ENCODE results near the gene DNAJC4. TPM values are rescaled to one million over a fixed set of nuclear protein-coding genes. Genes with fewer than 3 reads are reported as not detected.

DNAJC4 gene
- 19.5 and 27.0 TPM in 2 replicates for total RNA-seq (2022)
- Bru-seq, nascent RNA = percentile 49 among the genes with signal in this experiment
- BruChase-seq, experiment 1, labeled RNA remaining after a 6-hour chase = percentile 63 among the genes with signal in this experiment
- BruChase-seq, experiment 2, labeled RNA remaining after a 2-hour chase = percentile 62 among the genes with signal in this experiment
- long read RNA-seq, partial matches to known transcripts = 11 of 17 reads
- long read RNA-seq, other reads (novel, unspliced or antisense) = 5 of 17 reads

- TF ChIP-seq CTCF (IDR thresholded peaks at IDR 0.05; ENCODE audit: unreplicated experiment) = no peak
- intact Hi-C loops (cut with micrococcal nuclease) = no loop called here
- no TSS peak for BruUV-seq (replicated peaks)
- ChIA-PET CTCF (interaction anchor here (0.6 to 1.0 kb wide), 3 partner anchors 73 to 254 kb away, joined by 3 to 5 read pairs (median 4); no protein-coding TSS in a partner anchor), POLR2A (interaction anchor here (0.6 to 11.9 kb wide), 4 partner anchors 13 to 1374 kb away, joined by 3 to 122 read pairs (median 3); partner anchors contain the start of genes FKBP2, PPP1R14B, PRDX5 and TRMT112)
- peak; percentile 95 for DNase-seq (ENCODE audit: unreplicated experiment)
- Mint-ChIP-seq H3K4me3 (ENCODE audit: unreplicated experiment) (peak within 1 kb of the TSS; percentile 77), H3K4me1 (ENCODE audit: insufficient read depth, unreplicated experiment) (peaks cover 14% of the 10 kb centered on the region), H3K27ac (ENCODE audit: low read depth, unreplicated experiment) (peak within 1 kb of the TSS; percentile 78), H3K9me3 (ENCODE audit: unreplicated experiment) (no peaks in the 10 kb centered on the region), H3K27me3 (ENCODE audit: insufficient read depth, unreplicated experiment) (no peaks in the 10 kb centered on the region), H3K36me3 (ENCODE audit: insufficient read depth, unreplicated experiment) (peaks cover 10% of the 10 kb centered on the region)
Observed at GRCh38 chr11:64230171-64230984, at the start of gene DNAJC4. DNAJC4 (plus strand) TSS chr11:64230548; CDS start chr11:64230855, 307 bp downstream.

GRCh38 chr11:64180891-64181290, 49.5 kb upstream of the DNAJC4 start:
- ChIA-PET POLR2A (interaction anchor here (0.6 to 1.5 kb wide), 15 partner anchors 9 to 1327 kb away, joined by 3 to 23 read pairs (median 3); partner anchors contain the start of genes MACROD1, NUDT22, OTUB1 and PPP1R14B), CTCF (no interaction called here)
- no TSS peak for BruUV-seq (replicated peaks)
- no peak for DNase-seq (ENCODE audit: unreplicated experiment)
- H3K4me1 Mint-ChIP-seq (ENCODE audit: insufficient read depth, unreplicated experiment) = peaks cover 7% of the 10 kb centered on the region
- H3K27ac Mint-ChIP-seq (ENCODE audit: low read depth, unreplicated experiment) = no peak overlapping the region
- no peak overlapping the region for H3K4me3 Mint-ChIP-seq (ENCODE audit: unreplicated experiment)
- no peak for TF ChIP-seq CTCF (IDR thresholded peaks at IDR 0.05; ENCODE audit: unreplicated experiment)
- intact Hi-C loops (cut with micrococcal nuclease) = no loop called here
- H3K9me3 Mint-ChIP-seq (ENCODE audit: unreplicated experiment) = no peaks in the 10 kb centered on the region
- peaks cover 9% of the 10 kb centered on the region for H3K36me3 Mint-ChIP-seq (ENCODE audit: insufficient read depth, unreplicated experiment)
- no peaks in the 10 kb centered on the region for H3K27me3 Mint-ChIP-seq (ENCODE audit: insufficient read depth, unreplicated experiment)

DNA sequence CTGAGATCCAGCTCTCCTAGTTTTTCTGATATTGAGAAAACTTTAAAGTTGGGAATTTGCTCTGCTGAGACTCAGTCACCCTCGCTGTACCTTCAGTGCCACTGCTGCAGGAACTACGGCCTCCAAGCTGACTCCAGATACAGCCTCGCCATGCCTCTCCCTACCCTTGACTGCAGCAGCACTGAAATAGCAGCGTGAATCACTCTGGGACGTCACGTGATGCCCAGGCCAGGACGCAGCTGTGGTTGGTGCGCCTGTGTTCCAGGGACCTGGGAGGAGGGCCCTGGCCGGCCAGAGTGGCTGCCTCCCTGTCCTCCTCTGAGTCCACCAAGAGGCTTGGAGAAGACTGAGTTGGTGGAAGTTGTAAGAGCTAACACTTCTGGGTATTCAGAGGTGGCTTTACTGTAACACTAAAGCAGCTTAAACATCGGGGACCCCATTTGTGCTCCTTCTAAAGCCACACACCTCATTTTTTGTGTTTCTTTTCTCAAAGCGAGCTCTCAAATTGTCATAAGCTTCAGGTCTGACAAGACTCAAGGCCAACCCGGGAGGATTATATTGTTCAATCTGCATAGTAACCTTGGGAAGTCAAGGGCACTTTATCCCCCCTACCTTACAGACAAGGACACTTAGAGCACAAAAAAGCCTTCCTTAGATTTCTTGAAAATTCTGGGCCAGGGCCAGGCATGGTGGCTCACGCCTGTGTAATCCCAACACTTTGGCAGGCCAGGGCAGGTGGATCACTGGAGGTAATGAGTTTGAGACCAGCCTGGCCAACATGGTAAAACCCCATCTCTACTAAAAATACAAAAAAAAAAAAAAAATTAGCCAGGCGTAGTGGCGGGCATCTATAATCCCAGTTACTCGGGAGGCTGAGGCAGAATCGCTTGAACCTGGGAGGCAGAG, 48.6 kb upstream of the DNAJC4 start:
- Mint-ChIP-seq H3K36me3 (ENCODE audit: insufficient read depth, unreplicated experiment) (peaks cover 12% of the 10 kb centered on the region), H3K9me3 (ENCODE audit: unreplicated experiment) (no peaks in the 10 kb centered on the region), H3K27ac (ENCODE audit: low read depth, unreplicated experiment) (peak overlapping the region; percentile 31), H3K4me3 (ENCODE audit: unreplicated experiment) (peak overlapping the region; percentile 26), H3K4me1 (ENCODE audit: insufficient read depth, unreplicated experiment) (peaks cover 7% of the 10 kb centered on the region), H3K27me3 (ENCODE audit: insufficient read depth, unreplicated experiment) (no peaks in the 10 kb centered on the region)
- no TSS peak for BruUV-seq (replicated peaks)
- ChIA-PET CTCF (interaction anchor here (0.6 to 0.9 kb wide), 3 partner anchors 23 to 626 kb away, joined by 3 read pairs; no protein-coding TSS in a partner anchor), POLR2A (interaction anchor here (0.6 to 1.5 kb wide), 16 partner anchors 8 to 379 kb away, joined by 3 to 23 read pairs (median 3); partner anchors contain the start of genes MACROD1, NUDT22, OTUB1 and PPP1R14B)
- DNase-seq (ENCODE audit: unreplicated experiment) = peak; percentile 90
- intact Hi-C loops (cut with micrococcal nuclease) = no loop called here
- no peak for TF ChIP-seq CTCF (IDR thresholded peaks at IDR 0.05; ENCODE audit: unreplicated experiment)
